Right renal cortex interstitium (tissue), 3 donors: ENCODE results near the gene ZKSCAN5. TPM values are rescaled to one million over a fixed set of nuclear protein-coding genes. Genes with fewer than 3 reads are reported as not detected.
"Not testable (repeated sequence)": the region's sequence is repeated elsewhere in the genome, so short reads cannot be mapped to it uniquely, and the experiment has no call there.

Experiments used
- DNase-seq, 3 donors: peaks; one replicate each; pipeline ENCODE4 v3.0.0-alpha.2; 2013; ENCODE audit warnings: low read depth in 3 of 3, low spot score in 2 of 3
- polyA plus RNA-seq, 3 donors: library from polyadenylated mRNA; unstranded; fragments of 120-200 nt; gene quantifications; one replicate each; pipeline ENCODE4 v1.2.1, GENCODE V29; 2013; ENCODE audit not compliant: insufficient read length in 3 of 3

The ZKSCAN5 gene
- polyA plus RNA-seq, 3 donors, result 15.3 to 17.0 (median 16.7) TPM

DNA sequence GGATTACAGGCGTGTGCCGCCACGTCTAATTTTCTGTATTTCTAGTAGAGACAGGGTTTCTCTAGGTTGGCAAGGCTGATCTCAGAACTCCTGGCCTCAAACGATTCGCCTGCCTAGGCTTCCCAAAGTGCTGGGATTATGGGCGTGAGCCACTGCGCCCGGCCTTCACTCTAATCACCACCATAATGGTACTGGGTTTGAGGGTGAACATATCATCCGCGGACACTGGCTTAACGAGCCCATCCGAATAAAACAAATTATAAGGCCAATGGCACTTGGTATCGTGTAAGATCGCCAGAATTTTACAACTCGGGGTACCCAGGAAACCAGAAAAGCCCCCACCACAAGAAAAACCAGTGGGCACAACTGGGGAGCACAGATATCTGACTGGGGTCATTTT lies 46.9 kb downstream of the ZKSCAN5 start:
- no peak for DNase-seq

DNA sequence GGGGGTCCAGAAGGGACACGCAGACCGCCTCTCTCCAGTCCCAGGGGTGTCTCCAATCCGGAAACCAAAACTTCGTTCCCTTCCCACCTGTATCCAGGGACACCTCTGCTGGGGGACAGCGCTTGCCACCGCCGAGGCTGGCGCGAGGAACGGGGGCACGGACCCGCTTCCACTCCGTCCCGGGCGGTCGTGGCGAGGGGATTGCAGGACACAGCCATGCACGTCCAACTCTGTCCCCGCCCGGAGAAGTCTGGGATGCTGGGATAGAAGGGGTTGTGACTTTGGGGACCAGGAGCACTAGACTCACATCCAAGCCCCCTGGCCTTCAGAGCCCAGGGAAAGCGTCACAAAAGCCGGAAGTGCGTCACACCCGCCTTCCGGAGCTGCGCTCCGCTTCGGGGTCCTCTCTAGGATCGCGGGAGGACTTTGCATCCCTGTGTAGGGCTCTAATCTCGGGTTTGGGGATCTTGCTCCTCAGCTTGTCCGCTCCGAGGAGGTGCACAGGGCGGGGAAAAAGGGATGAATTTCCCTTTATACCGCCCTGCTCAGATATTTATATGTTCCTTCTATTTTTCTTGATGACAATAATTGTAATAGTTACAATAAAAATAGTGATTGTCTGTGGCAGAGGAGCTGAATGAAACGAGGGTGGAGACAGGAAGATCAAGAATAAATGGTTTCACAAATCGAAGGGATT lies 47.5 kb downstream of the ZKSCAN5 start, which contains the start of gene FAM200A:
TSS of gene FAM200A (minus strand) at position 348 of the 697 bp plus-strand sequence. CDS start 3,707 bp downstream, outside the sequence.
- peak; percentile 84 to 93 (median 88) for DNase-seq

DNA sequence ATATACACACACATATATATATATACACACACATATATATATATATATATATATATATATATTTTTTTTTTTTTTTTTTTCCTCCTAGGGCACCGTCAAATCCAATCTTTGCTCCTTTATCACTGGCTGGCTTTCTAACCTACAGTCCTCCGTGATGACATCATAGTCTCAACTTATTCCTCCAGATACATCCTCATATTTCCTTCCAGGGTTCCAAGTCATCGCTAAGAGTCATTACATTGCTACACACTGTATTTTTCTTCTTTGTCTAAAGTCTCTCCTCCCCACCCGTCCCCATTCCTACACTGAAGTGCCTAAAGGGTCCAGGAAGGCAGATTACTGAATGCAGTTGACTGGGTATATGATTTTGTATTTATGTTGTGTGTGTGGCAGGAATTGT lies 48.6 kb downstream of the ZKSCAN5 start:
- DNase-seq, result no peak

DNA sequence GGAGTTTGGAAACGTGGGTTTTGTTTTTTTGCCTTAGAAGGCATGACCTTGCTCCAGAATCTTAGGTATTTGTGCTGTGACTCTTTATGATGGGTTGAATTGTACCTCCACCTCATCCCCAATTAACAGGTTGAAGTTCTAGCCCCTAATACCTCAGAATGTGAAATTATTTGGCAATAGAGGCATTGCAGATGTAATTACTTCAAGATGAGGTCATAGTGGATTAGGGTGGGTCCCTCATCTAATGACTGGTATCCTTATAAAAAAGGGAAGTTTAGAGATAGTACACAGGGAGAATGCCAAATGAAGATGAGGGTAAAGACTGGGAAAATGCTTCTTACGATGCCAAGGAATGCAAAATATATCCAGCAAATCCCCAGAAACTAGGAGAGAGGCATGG lies 50.5 kb downstream of the ZKSCAN5 start:
- no peak for DNase-seq

DNA sequence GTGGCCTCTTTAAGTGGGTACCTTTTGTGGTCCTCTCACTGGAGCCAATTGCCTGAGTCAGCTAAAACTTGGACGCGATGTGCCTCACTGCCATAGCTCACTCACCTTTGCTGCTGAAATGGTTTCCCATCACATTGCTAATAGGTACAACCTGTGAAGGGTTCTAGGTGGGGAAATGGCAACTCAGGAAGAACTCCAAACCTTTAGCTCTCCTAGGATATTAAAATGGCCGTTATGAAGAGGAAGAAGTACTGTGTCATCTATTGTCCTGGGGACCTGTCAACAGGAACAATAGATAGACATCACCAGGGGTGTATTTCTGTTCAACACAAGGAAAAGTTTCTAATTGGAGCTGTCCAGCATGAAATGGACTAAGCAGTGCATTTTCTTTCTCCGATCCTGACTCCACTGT lies 52.7 kb downstream of the ZKSCAN5 start:
- no peak for DNase-seq

DNA sequence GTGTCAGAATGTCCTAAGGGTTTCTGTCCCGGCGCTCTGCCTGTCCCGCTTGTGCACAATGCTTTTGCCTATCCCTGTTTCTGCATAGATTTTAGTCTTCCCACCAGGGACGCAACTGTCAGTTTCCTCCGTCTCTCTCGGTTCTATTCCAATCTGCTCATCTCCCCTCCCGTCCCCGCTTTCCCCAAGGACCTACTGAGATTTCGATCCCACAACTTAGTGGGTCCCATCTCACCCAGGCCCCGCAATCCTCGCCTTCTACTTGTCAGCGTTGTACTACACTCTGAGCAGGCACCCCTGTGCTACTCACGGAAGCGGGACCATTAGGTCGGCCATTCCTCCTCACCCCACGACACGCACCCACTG lies 53.5 kb downstream of the ZKSCAN5 start:
- peak in 1 of 3 donors; percentile 18 for DNase-seq

DNA sequence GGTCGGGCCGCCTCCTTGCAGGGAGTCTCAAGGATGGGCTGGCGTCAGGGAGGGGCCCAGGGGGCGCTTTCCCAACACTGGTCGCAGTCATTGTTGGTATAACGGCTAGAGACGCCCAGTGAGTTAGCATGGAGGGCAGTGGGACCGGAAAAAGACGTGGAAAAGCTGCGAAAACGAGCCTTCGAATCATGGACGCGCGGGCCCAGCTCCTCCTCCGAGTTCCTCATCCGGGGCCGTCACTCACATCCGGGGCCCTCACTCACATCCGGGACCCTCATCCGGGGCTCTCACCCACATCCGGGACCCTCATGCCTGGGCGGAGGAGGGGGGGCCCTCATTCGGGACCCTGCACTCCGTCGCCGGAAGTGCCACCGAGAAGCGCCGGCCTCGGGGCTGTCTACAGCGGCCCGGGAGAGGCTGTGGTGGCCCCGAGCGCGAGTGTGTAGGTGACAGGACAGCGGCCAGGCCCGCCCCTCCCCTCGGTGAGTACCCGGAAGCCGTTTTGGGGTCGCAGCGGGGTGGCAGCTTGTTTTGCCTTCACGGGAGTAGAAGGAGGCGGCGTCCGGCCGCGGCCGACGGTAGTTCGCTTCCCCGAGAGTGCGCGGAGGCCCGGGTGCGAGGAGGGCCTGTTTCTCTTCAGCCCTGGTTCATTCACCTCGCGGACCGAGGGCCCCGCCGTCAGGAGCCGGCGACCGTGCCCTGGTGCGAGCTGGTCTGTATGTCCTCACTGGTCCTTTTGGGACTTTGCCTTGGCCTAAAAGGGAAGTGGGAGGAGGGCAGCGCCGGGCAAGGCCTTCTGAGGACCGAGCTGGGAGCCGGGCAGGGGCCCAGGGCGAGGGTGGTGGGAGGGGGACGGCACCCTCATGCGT lies 54.1 kb downstream of the ZKSCAN5 start, which contains the start of gene ZNF655:
TSS of gene ZNF655 (plus strand) at position 337 of the 869 bp plus-strand sequence. CDS start 1,918 bp downstream, outside the sequence.
- DNase-seq, result peak; percentile 72 to 90 (median 89)

DNA sequence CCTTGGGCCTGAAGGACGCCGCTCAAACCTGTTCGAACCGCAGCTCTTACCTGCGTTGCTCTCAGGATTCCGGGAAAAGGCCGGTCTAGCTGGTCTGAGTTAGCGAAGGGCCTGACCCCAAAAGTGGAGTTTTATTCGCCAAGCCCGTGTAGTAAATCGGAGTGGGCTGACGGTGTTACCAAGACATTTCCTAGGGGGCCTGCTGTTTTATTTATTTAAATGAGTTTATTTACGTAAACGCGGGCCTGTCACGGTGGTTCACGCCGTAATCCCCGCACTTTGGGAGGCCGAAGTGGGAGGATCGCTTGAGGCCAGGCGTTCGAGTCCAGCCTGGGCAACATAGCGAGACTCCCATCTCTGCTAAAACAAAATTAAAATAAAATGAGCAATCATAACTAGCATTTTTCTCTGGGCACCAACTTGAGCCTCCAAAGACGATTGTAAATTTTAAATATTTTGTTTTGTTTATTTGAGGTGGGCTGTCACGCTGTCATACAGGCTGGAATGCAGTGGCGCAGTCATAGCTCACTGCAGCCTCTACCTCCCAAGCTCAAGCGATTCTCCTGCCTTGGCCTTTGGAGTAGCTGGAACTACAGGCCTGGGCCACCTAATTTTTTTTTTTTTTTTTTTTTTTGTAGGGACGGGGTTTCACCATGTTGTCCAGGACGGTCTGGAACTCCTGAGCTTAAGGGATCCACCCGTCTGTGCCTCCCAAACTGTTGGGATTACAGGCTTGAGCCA lies 54.9 kb downstream of the ZKSCAN5 start:
- DNase-seq, result no peak

DNA sequence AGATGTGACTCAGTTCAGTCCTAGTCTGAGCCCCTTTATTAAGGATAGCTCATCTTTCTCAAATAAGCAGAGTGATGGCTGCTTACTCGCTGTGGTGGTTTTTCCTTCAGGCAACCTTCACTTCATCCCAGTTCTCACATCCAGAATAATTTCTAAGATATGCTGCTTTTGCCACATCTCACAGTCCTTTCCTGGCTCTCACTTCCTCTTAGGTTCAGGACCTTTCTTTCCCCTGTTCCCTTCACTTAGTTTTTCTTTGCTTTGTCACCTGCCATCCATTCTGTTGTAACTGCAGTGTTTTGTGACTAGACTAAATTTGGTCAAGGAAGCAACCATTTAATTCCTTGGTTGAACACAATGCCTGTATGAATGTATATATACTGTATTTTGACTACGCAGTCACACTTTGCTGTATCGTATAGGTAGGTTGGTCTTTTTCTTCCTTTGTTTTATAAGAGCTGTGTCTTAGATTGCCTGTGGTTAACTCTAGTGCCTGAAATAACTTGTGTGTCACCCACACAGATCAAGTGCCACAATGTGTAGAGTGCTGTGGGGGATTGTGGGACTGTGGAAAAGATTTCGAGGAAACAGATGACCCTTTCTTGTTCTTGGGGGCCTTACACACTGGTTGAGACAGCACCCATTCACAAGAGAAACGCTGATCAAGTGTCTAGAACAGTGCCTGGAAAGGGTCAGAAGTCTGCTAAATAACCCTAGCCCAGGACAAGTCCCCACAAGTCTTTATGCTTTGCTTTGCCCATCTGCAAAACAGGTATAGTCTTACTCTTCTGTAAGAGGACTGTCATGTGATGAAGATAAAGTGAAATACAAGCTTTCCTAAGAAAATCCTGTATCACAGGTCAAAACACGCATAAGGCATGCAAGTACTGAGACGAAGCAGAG lies 56.6 kb downstream of the ZKSCAN5 start:
- DNase-seq, result no peak

DNA sequence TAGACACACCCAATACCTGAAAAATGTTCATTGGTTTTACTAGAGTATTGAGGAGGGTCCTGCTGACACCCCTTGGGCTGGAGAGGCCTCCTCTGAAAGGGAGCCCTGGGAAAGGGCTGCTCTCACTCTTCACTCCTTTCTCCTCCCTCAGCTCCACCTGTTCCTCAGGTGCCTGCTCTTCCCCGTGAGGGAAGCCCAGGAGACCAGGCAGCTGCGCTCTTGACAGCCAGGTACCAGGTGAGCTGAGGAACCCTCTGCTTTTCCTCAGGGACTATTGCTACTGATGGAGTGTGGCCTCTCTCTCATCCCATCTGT lies 57.2 kb downstream of the ZKSCAN5 start:
- DNase-seq, result no peak

DNA sequence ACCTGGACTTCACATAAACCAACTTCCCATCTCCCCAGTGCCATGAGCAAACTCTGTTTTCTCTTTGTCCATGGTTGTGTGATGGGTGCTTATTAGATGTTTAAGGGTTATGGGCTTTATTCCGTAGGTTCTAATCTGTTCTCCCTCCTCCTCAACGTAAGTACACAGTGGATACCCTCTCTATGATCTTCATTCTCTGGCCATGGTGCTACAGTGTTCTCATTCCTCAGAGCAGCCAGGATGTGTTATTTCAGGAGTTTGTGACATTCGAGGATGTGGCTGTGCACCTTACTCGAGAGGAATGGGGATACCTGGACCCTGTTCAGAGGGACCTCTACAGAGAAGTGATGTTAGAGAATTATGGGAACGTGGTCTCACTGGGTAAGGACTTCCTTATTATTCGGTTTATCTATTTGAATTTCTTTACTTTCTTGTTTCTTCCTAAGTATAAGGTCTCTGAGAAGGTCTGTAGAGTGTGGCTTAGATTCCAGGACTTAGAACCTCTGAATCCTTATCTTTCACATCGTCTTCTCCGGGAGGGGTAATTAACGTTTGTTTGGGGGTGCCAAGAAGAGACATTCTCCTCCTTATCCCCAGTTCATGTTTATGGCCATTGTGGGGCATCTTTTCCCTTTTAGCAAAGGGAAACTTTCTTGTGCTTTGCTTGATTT lies 57.8 kb downstream of the ZKSCAN5 start:
- DNase-seq, result no peak

DNA sequence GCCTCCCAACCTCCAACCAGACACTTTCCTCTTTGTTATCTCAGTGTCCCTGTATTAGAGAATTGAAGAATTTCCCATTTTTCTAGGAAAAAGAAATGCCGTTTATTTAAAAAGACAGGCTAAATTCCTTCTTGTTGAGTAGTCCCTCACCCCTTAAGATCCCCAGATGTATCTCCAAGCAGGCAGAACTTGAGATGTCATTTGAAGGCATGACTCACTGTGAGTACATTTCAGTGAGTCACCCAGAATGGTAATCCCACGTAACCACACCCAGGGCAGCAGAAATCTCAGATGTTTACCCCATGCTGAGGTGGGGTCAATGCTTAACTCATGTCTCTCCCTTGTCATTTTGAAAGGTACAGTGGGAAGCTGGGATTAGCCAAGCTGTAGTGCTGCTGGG lies 58.4 kb downstream of the ZKSCAN5 start:
- DNase-seq, result no peak

DNA sequence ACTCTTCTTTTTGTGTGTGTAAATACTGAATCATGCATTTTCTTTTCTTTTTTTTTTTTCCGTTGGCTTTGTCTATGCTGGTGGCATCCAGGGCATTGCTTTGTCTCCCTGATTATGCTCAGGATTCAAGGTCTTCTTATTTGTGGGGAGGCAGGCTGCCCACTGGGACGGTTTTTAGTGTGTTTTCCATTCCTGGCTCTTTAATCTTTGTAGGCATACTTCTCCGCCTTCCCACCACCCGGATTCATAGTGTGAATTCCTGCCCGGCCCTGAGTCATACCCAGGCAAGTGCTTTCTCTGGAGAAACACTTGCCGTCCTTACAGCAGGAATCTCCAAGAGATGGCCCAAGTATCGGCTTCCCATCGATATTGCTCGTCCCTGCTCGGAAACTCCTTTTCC lies 59.2 kb downstream of the ZKSCAN5 start:
- DNase-seq, result no peak

DNA sequence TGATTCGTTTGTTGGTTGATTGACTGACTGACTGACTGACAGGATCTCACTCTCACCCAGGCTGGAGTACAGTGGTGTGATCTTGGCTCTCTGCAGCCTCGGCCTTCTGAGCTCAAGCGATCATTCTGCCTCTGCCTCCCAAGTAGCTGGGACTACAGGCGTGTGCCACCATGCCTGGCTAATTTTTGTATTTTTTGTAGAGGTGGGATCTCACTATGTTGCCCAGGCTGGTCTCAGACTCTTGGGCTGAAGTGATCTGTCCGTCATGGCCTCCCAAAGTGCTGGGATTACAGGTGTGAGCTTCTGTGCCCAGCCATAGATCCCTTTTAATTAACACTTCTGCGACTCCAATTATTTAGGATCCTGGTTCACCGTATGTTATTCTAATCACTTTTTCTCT lies 64.3 kb downstream of the ZKSCAN5 start:
- DNase-seq, result not testable (repeated sequence)

DNA sequence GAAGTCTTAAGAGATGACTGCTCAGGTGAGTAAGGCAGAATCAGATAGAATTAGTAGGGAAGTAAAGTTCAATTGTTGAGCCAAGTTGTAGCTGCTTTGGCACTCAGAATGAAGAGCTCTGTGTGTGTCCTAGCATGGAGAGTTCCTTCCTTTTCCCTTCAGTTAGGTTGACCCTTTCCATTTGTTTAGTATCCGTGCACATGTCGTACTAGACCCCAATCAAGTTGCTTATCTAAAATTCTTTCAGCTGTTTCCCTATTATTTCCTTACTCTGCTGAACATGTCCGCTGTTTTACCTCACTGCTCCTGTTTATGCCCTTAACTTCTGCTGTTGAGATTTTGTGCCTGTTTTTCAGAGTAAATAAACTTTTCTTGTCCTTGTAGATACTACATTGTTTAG lies 67.3 kb downstream of the ZKSCAN5 start:
- no peak for DNase-seq

DNA sequence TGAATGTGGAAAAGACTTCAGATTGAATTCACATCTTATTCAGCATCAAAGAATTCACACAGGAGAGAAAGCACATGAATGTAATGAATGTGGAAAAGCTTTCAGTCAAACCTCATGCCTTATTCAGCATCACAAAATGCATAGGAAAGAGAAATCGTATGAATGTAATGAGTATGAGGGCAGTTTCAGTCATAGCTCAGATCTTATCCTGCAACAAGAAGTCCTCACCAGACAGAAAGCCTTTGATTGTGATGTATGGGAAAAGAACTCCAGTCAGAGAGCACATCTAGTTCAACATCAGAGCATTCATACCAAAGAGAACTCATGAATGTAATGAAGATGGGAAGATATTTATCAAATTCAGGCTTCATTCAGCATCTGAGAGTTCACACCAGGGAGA lies 68.8 kb downstream of the ZKSCAN5 start:
- no peak for DNase-seq

DNA sequence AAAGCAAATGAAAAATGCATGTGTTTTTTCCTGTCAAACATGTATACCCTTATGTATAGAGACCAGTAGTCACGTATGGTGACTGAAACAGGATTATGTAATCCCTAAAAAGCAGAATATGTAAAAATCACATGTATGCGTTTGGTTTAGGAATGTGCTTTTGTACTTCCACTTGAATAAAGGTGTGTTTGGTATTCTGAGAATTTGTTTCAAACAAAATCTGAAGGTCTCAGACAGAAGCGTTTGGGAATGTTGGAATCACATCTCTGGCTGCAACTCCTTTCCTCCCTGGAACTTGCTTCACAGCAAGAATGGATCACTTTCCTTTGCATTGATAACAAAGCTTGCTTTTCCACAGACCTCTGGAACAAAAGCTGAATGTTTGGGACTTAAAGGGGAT lies 71.8 kb downstream of the ZKSCAN5 start:
- DNase-seq, result no peak

DNA sequence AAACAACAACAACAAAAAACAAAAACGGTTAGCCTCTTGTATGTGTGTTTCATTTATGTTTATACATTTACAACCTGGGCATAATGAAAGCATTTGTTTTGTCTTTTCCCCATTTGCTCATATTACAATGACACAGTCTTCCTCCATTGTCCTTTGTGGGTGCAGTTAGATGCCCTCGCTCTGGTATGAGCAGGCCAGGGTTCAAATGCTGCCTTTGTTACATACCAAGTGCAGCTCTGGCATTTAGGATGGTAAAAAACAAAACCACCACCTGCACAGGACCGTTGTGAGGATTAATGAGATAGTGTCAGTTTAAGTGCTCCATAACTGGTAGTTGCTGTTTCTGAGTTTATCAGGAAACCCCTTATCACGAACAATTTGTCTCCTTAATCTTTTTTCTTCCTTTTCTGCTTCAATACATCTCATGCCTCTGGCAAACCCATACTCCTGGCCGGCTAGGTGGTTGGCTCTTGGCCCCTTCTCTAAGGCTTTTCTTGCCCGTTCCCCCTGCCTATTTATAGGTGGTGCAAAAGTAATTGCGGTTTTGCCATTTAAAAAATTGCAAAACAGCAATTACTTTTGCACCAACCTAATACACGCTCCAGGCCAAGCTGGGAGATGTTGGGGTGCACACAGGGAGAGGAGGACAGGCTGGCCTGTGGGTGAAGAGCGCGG lies 75.0 kb downstream of the ZKSCAN5 start:
- no peak for DNase-seq
